ENCODE results near the gene KLF9. TPM values are rescaled to one million over a fixed set of nuclear protein-coding genes. Genes with fewer than 3 reads are reported as not detected.

The KLF9 gene
- total and polyA plus RNA-seq, 9 of the 15 experiments (the other 6 are each of a cell fraction or from before 2014, with no cell fraction given) = 3.3 to 11.9 (median 6.9) TPM

GRCh38 chr9:70352356-70352755 is 62.1 kb downstream of the KLF9 start:
- no peak overlapping the region for H2AFZ ChIP-seq (ENCODE audit: low read depth, low read length)
- no peaks in the 10 kb centered on the region for H3K9me3 ChIP-seq (replicated peaks; ENCODE audit: control insufficient read depth, insufficient read depth, low read depth, low read length)
- H3K4me1 ChIP-seq (replicated peaks in 1 of 2; ENCODE audit: control insufficient read depth in 2 of 2, insufficient read depth in 2 of 2, low read length in 2 of 2) = no peaks in the 10 kb centered on the region
- ATAC-seq (no peak), DNase-seq (ENCODE audit: extremely low read depth in 1 of 4, low spot score in 3 of 4) (no peak), FAIRE-seq (no peak)
- no peak overlapping the region for H3K27ac ChIP-seq (ENCODE audit: extremely low read depth, low read depth, low read length)
- WGBS (ENCODE audit: insufficient coverage, low coverage, missing lambda C conversion rate) = 83% methylated on average over 1 of the region's 1 CpG
- H3K27me3 ChIP-seq (ENCODE audit: control insufficient read depth in 2 of 2, insufficient read depth in 2 of 2, low read length in 2 of 2) = no peaks in the 10 kb centered on the region
- in situ Hi-C loops (cut with MboI) = no loop called here
- BruUV-seq (replicated peaks) = TSS peak; percentile 25
- H3K79me2 ChIP-seq (ENCODE audit: control insufficient read depth, insufficient read depth, low read length) = no peaks in the 10 kb centered on the region
- ChIA-PET CTCF (ENCODE audit: low intra/inter-chr PET ratio) (interaction anchor here (1.6 to 2.8 kb wide), 2 partner anchors 138 to 250 kb away, joined by 4 to 13 read pairs; no protein-coding TSS in a partner anchor), POLR2A (interaction anchor here (1.1 kb wide), 1 partner anchor 17 kb away, joined by 3 read pairs; no protein-coding TSS in a partner anchor)
- intact Hi-C loops (cut with micrococcal nuclease) = loop anchor here (5.0 kb wide), 1 partner anchor 60 kb away; the partner anchor contains the start of gene KLF9
- H3K9me1 ChIP-seq (ENCODE audit: control insufficient read depth, insufficient read depth, low read length) = no peaks in the 10 kb centered on the region
- H4K20me1 ChIP-seq (replicated peaks; ENCODE audit: control insufficient read depth, insufficient read depth, low read length) = no peaks in the 10 kb centered on the region
- no peak overlapping the region for H3K9ac ChIP-seq (ENCODE audit: insufficient read depth in 1 of 2, low read depth in 2 of 2, low read length in 2 of 2)
- no peak overlapping the region for H3K4me2 ChIP-seq (ENCODE audit: insufficient read depth, low read length)
- no peak overlapping the region for H3K4me3 ChIP-seq
- peaks cover 33% of the 10 kb centered on the region; the same call in 1 of the 3 replicates for H3K36me3 ChIP-seq (ENCODE audit: control insufficient read depth, insufficient read depth, low read length)
- no peak for TF ChIP-seq ZNF449 (CRISPR knock-in tag; IDR thresholded peaks at IDR 0.05)
- no peak for TF ChIP-seq CBX8 (IDR thresholded peaks at IDR 0.05; ENCODE audit: borderline replicate concordance, extremely low read depth, low read depth, low read length, poor library complexity, severe bottlenecking)
- no peak for TF ChIP-seq GTF2A2 (tag; IDR thresholded peaks at IDR 0.05)

- ATAC-seq = no peak
- FAIRE-seq = no peak
- in situ Hi-C loops (cut with MboI) = no loop called here
Measured at GRCh38 chr9:70347046-70347445, 67.4 kb downstream of the KLF9 start.

More at GRCh38 chr9:70347046-70347445, 67.4 kb downstream of the KLF9 start:
- BruUV-seq (replicated peaks) = no TSS peak
- H3K36me3 ChIP-seq (ENCODE audit: control insufficient read depth, insufficient read depth, low read length) = peaks cover 39% of the 10 kb centered on the region; the same call in 1 of the 3 replicates
- no peaks in the 10 kb centered on the region for H3K27me3 ChIP-seq (ENCODE audit: control insufficient read depth in 2 of 2, insufficient read depth in 2 of 2, low read length in 2 of 2)
- H3K9ac ChIP-seq (ENCODE audit: insufficient read depth in 1 of 2, low read depth in 2 of 2, low read length in 2 of 2) = no peak overlapping the region
- H3K4me2 ChIP-seq (ENCODE audit: insufficient read depth, low read length) = no peak overlapping the region
- no peak overlapping the region for H2AFZ ChIP-seq (ENCODE audit: low read depth, low read length)
- no peak overlapping the region for H3K27ac ChIP-seq (ENCODE audit: extremely low read depth, low read depth, low read length)
- H3K79me2 ChIP-seq (ENCODE audit: control insufficient read depth, insufficient read depth, low read length) = no peaks in the 10 kb centered on the region
- DNase-seq (ENCODE audit: extremely low read depth in 1 of 4, low spot score in 3 of 4) = no peak
- POLR2A ChIA-PET = no interaction called here
- no peaks in the 10 kb centered on the region; a peak in 1 of 5 replicates for H3K4me1 ChIP-seq (replicated peaks in 1 of 2; ENCODE audit: control insufficient read depth in 2 of 2, insufficient read depth in 2 of 2, low read length in 2 of 2)
- H3K9me3 ChIP-seq (replicated peaks; ENCODE audit: control insufficient read depth, insufficient read depth, low read depth, low read length) = no peaks in the 10 kb centered on the region
- no peaks in the 10 kb centered on the region for H4K20me1 ChIP-seq (replicated peaks; ENCODE audit: control insufficient read depth, insufficient read depth, low read length)
- H3K4me3 ChIP-seq = no peak overlapping the region
- intact Hi-C loops (cut with micrococcal nuclease) = no loop called here
- 100% methylated on average over 1 of the region's 2 CpGs for WGBS (ENCODE audit: insufficient coverage, low coverage, missing lambda C conversion rate)
- no peaks in the 10 kb centered on the region for H3K9me1 ChIP-seq (ENCODE audit: control insufficient read depth, insufficient read depth, low read length)
- CTCF ChIA-PET (ENCODE audit: low intra/inter-chr PET ratio) = no interaction called here
- TF ChIP-seq ZBTB1 (CRISPR knock-in tag; IDR thresholded peaks at IDR 0.05; ENCODE audit: borderline replicate concordance, low read depth) (no peak), GABPA (tag; conservative IDR thresholded peaks at IDR 0.05; ENCODE audit: low read depth) (no peak), MITF (IDR thresholded peaks at IDR 0.05) (no peak)
